ENCODE results near the gene CETN2.

The CETN2 gene

GRCh38 chrX:152823657-152824056 lies 6.9 kb downstream of the CETN2 start:
- Histone ChIP-seq H2BK120ac (ENCODE audit: insufficient read depth, low read length, poor library complexity) (no peak overlapping the region), H3K9ac (ENCODE audit: low read length) (no peak overlapping the region), H4K91ac (ENCODE audit: low read depth, low read length) (no peak overlapping the region), H3K14ac (ENCODE audit: low read length) (no peak overlapping the region), H3K79me1 (ENCODE audit: low read length) (no peaks in the 10 kb centered on the region), H3K18ac (ENCODE audit: low read length) (no peak overlapping the region), H2AFZ (ENCODE audit: insufficient read depth, low read length, poor library complexity) (no peak overlapping the region), H4K12ac (ENCODE audit: low read depth, low read length) (no peak overlapping the region), H2BK12ac (ENCODE audit: low read length) (no peak overlapping the region), H3K4me3 (ENCODE audit: low read depth, low read length) (no peak overlapping the region), H3K9me3 (ENCODE audit: insufficient read depth, low read depth, low read length) (no peaks in the 10 kb centered on the region), H3K23ac (ENCODE audit: low read length) (no peak overlapping the region), H3K79me2 (ENCODE audit: control insufficient read depth, insufficient read depth, low read length, poor library complexity) (no peaks in the 10 kb centered on the region), H2AK5ac (ENCODE audit: low read length) (no peak overlapping the region), H3K4ac (ENCODE audit: low read depth, low read length) (no peak overlapping the region), H2BK5ac (ENCODE audit: low read depth, low read length, poor library complexity) (no peak overlapping the region), H3K4me1 (ENCODE audit: control insufficient read depth in 1 of 2, insufficient read depth in 2 of 2, low read length in 2 of 2) (no peaks in the 10 kb centered on the region), H3K27me3 (ENCODE audit: insufficient read depth, low read length) (no peaks in the 10 kb centered on the region), H3K27ac (ENCODE audit: low read depth, low read length) (no peak overlapping the region), H3K36me3 (ENCODE audit: control insufficient read depth in 1 of 2, insufficient read depth in 2 of 2, low read length in 2 of 2) (peaks cover 0 to 6% of the 10 kb centered on the region in 2 experiments), H4K8ac (ENCODE audit: low read depth, low read length) (no peak overlapping the region), H3K4me2 (ENCODE audit: low read length) (no peak overlapping the region)
- no peak for DNase-seq
- WGBS (ENCODE audit: extremely low coverage, insufficient coverage, insufficient read length) = no CpG with 5 or more reads among the region's 6 CpGs

GRCh38 chrX:152822383-152823086 lies 8.0 kb downstream of the CETN2 start:
- Histone ChIP-seq H2AFZ (ENCODE audit: insufficient read depth, low read length, poor library complexity) (no peak overlapping the region), H3K79me1 (ENCODE audit: low read length) (no peaks in the 10 kb centered on the region), H3K4ac (ENCODE audit: low read depth, low read length) (no peak overlapping the region), H3K9me3 (ENCODE audit: insufficient read depth, low read depth, low read length) (no peaks in the 10 kb centered on the region), H3K36me3 (ENCODE audit: control insufficient read depth in 1 of 2, insufficient read depth in 2 of 2, low read length in 2 of 2) (peaks cover 0 to 2% of the 10 kb centered on the region in 2 experiments), H3K18ac (ENCODE audit: low read length) (no peak overlapping the region), H4K12ac (ENCODE audit: low read depth, low read length) (no peak overlapping the region), H3K4me2 (ENCODE audit: low read length) (no peak overlapping the region), H3K9ac (ENCODE audit: low read length) (no peak overlapping the region), H3K4me3 (ENCODE audit: low read depth, low read length) (no peak overlapping the region), H3K4me1 (ENCODE audit: control insufficient read depth in 1 of 2, insufficient read depth in 2 of 2, low read length in 2 of 2) (no peaks in the 10 kb centered on the region), H4K8ac (ENCODE audit: low read depth, low read length) (no peak overlapping the region), H2BK12ac (ENCODE audit: low read length) (no peak overlapping the region), H2AK5ac (ENCODE audit: low read length) (no peak overlapping the region), H3K14ac (ENCODE audit: low read length) (no peak overlapping the region), H3K79me2 (ENCODE audit: control insufficient read depth, insufficient read depth, low read length, poor library complexity) (no peaks in the 10 kb centered on the region), H2BK120ac (ENCODE audit: insufficient read depth, low read length, poor library complexity) (no peak overlapping the region), H3K27ac (ENCODE audit: low read depth, low read length) (no peak overlapping the region), H4K91ac (ENCODE audit: low read depth, low read length) (no peak overlapping the region), H2BK5ac (ENCODE audit: low read depth, low read length, poor library complexity) (no peak overlapping the region), H3K23ac (ENCODE audit: low read length) (no peak overlapping the region), H3K27me3 (ENCODE audit: insufficient read depth, low read length) (no peaks in the 10 kb centered on the region)
- WGBS (ENCODE audit: extremely low coverage, insufficient coverage, insufficient read length) = no CpG with 5 or more reads among the region's 6 CpGs
- no peak for DNase-seq

GRCh38 chrX:152821145-152821765 lies 9.3 kb downstream of the CETN2 start:
- Histone ChIP-seq H2BK12ac (ENCODE audit: low read length) (no peak overlapping the region), H3K9ac (ENCODE audit: low read length) (no peak overlapping the region), H2AFZ (ENCODE audit: insufficient read depth, low read length, poor library complexity) (no peak overlapping the region), H3K36me3 (ENCODE audit: control insufficient read depth in 1 of 2, insufficient read depth in 2 of 2, low read length in 2 of 2) (no peaks in the 10 kb centered on the region), H3K18ac (ENCODE audit: low read length) (no peak overlapping the region), H2BK120ac (ENCODE audit: insufficient read depth, low read length, poor library complexity) (no peak overlapping the region), H3K4ac (ENCODE audit: low read depth, low read length) (no peak overlapping the region), H3K4me1 (ENCODE audit: control insufficient read depth in 1 of 2, insufficient read depth in 2 of 2, low read length in 2 of 2) (no peaks in the 10 kb centered on the region), H3K9me3 (ENCODE audit: insufficient read depth, low read depth, low read length) (no peaks in the 10 kb centered on the region), H3K23ac (ENCODE audit: low read length) (no peak overlapping the region), H3K4me3 (ENCODE audit: low read depth, low read length) (no peak overlapping the region), H3K4me2 (ENCODE audit: low read length) (no peak overlapping the region), H3K14ac (ENCODE audit: low read length) (no peak overlapping the region), H4K8ac (ENCODE audit: low read depth, low read length) (no peak overlapping the region), H3K79me2 (ENCODE audit: control insufficient read depth, insufficient read depth, low read length, poor library complexity) (no peaks in the 10 kb centered on the region), H3K27ac (ENCODE audit: low read depth, low read length) (no peak overlapping the region), H4K91ac (ENCODE audit: low read depth, low read length) (no peak overlapping the region), H3K27me3 (ENCODE audit: insufficient read depth, low read length) (no peaks in the 10 kb centered on the region), H2AK5ac (ENCODE audit: low read length) (no peak overlapping the region), H2BK5ac (ENCODE audit: low read depth, low read length, poor library complexity) (no peak overlapping the region), H3K79me1 (ENCODE audit: low read length) (no peaks in the 10 kb centered on the region), H4K12ac (ENCODE audit: low read depth, low read length) (no peak overlapping the region)
- WGBS (ENCODE audit: extremely low coverage, insufficient coverage, insufficient read length) = no CpG with 5 or more reads among the region's 3 CpGs
- DNase-seq = peak; percentile 7 to 53

- no peak overlapping the region for H2AK5ac ChIP-seq (ENCODE audit: low read length)
- H3K27ac ChIP-seq (ENCODE audit: low read depth, low read length) = no peak overlapping the region
- no peak overlapping the region for H2BK5ac ChIP-seq (ENCODE audit: low read depth, low read length, poor library complexity)
- no peak overlapping the region for H3K18ac ChIP-seq (ENCODE audit: low read length)
- no peaks in the 10 kb centered on the region for H3K27me3 ChIP-seq (ENCODE audit: insufficient read depth, low read length)
- H3K4me1 ChIP-seq (ENCODE audit: control insufficient read depth in 1 of 2, insufficient read depth in 2 of 2, low read length in 2 of 2) = no peaks in the 10 kb centered on the region
- whole genome bisulfite sequencing (ENCODE audit: extremely low coverage, insufficient coverage, insufficient read length) = no CpG with 5 or more reads among the region's 7 CpGs
- H3K36me3 ChIP-seq (ENCODE audit: control insufficient read depth in 1 of 2, insufficient read depth in 2 of 2, low read length in 2 of 2) = no peaks in the 10 kb centered on the region
- H3K9ac ChIP-seq (ENCODE audit: low read length) = no peak overlapping the region
- H3K14ac ChIP-seq (ENCODE audit: low read length) = no peak overlapping the region
- H3K4ac ChIP-seq (ENCODE audit: low read depth, low read length) = no peak overlapping the region
- H2AFZ ChIP-seq (ENCODE audit: insufficient read depth, low read length, poor library complexity) = no peak overlapping the region
- no peak overlapping the region for H3K23ac ChIP-seq (ENCODE audit: low read length)
- no peaks in the 10 kb centered on the region for H3K79me2 ChIP-seq (ENCODE audit: control insufficient read depth, insufficient read depth, low read length, poor library complexity)
- no peak overlapping the region for H4K8ac ChIP-seq (ENCODE audit: low read depth, low read length)
- H3K79me1 ChIP-seq (ENCODE audit: low read length) = no peaks in the 10 kb centered on the region
- no peak overlapping the region for H4K91ac ChIP-seq (ENCODE audit: low read depth, low read length)
- no peaks in the 10 kb centered on the region for H3K9me3 ChIP-seq (ENCODE audit: insufficient read depth, low read depth, low read length)
- no peak overlapping the region for H2BK12ac ChIP-seq (ENCODE audit: low read length)
- no peak overlapping the region for H4K12ac ChIP-seq (ENCODE audit: low read depth, low read length)
- no peak overlapping the region for H2BK120ac ChIP-seq (ENCODE audit: insufficient read depth, low read length, poor library complexity)
- no peak overlapping the region for H3K4me3 ChIP-seq (ENCODE audit: low read depth, low read length)
- DNase-seq = no peak
- no peak overlapping the region for H3K4me2 ChIP-seq (ENCODE audit: low read length)
Observed at GRCh38 chrX:152819732-152820131, 10.8 kb downstream of the CETN2 start.
